HEK293 (cell line): Measurements from ENCODE around the gene IPO13.

ENCODE experiments used
- CTCF ChIP-seq: fragments of 450-650 bp; formaldehyde crosslinking; IDR thresholded peaks from 2 replicates; pipeline ENCODE4 v1.5.1; 2016; ENCODE audit warnings: missing biosample characterization, missing genetic modification characterization
- ZNF350 ChIP-seq: fragments of 450-650 bp; formaldehyde crosslinking; IDR thresholded peaks from 2 replicates; pipeline ENCODE4 v1.5.0; 2017; ENCODE audit warnings: missing biosample characterization, mild to moderate bottlenecking, missing genetic modification characterization
- ZNF510 ChIP-seq: fragments of 450-650 bp; formaldehyde crosslinking; IDR thresholded peaks from 2 replicates; pipeline ENCODE4 v1.5.1; 2018; ENCODE audit warnings: mild to moderate bottlenecking, missing genetic modification characterization, missing biosample characterization; ENCODE audit not compliant: insufficient replicate concordance
- ZNF513 ChIP-seq: fragments of 450-650 bp; IDR thresholded peaks from 2 replicates; pipeline ENCODE4 v1.5.1; 2018; ENCODE audit warnings: missing biosample characterization, missing genetic modification characterization
- ZNF558 ChIP-seq: fragments of 450-650 bp; formaldehyde crosslinking; IDR thresholded peaks from 2 replicates; pipeline ENCODE4 v1.5.1; 2016; ENCODE audit warnings: missing biosample characterization, missing genetic modification characterization
- ZNF670 ChIP-seq: fragments of 450-650 bp; formaldehyde crosslinking; IDR thresholded peaks from 2 replicates; pipeline ENCODE4 v1.5.1; 2016; ENCODE audit warnings: missing biosample characterization, missing genetic modification characterization, low read depth

GRCh38 chr1:43992232-43992995 lies 45.7 kb downstream of the IPO13 start:
- TF ChIP-seq ZNF510 (tag by site-specific recombination): no peak
- no peak for TF ChIP-seq ZNF670 (tag by site-specific recombination)
- no peak for TF ChIP-seq ZNF558 (tag by site-specific recombination)
- no peak for TF ChIP-seq ZNF513
- no peak for TF ChIP-seq ZNF350
- no peak for TF ChIP-seq CTCF
